WTC11 (cell line): ENCODE results near the gene WDR59.

Experiments used
- CREM ChIP-seq: sonication (generic); formaldehyde crosslinking; IDR thresholded peaks from 2 replicates; pipeline ENCODE4 v1.8.1; 2022; ENCODE audit warnings: mild to moderate bottlenecking, missing genetic modification reagents, moderate library complexity
- CTCF ChIP-seq: fragments of 200-600 bp; IDR thresholded peaks from 2 replicates; pipeline ENCODE4 v1.8.0; 2022; ENCODE audit warnings: antibody characterized with exemption
- ESRRA ChIP-seq: sonication (generic); formaldehyde crosslinking; IDR thresholded peaks from 2 replicates; pipeline ENCODE4 v1.8.1; 2022; ENCODE audit warnings: mild to moderate bottlenecking, missing genetic modification reagents, borderline replicate concordance
- FOXK1 ChIP-seq: sonication (generic); formaldehyde crosslinking; IDR thresholded peaks from 2 replicates; pipeline ENCODE4 v1.8.0; 2022; ENCODE audit warnings: mild to moderate bottlenecking, moderate library complexity, missing genetic modification reagents
- GABPB1 ChIP-seq: sonication (generic); formaldehyde crosslinking; IDR thresholded peaks from 2 replicates; pipeline ENCODE4 v1.8.1; 2023; ENCODE audit warnings: mild to moderate bottlenecking, missing genetic modification reagents
- HMGXB4 ChIP-seq: sonication (generic); formaldehyde crosslinking; IDR thresholded peaks from 2 replicates; pipeline ENCODE4 v1.8.1; 2023; ENCODE audit warnings: mild to moderate bottlenecking, moderate library complexity, missing genetic modification reagents
- MAX ChIP-seq: sonication (generic); formaldehyde crosslinking; IDR thresholded peaks from 2 replicates; pipeline ENCODE4 v1.8.0; 2022; ENCODE audit warnings: mild to moderate bottlenecking, missing genetic modification reagents
- NR3C1 ChIP-seq: sonication (generic); formaldehyde crosslinking; conservative IDR thresholded peaks from 2 replicates; pipeline ENCODE4 v1.8.1; 2023; ENCODE audit warnings: low read depth, mild to moderate bottlenecking, missing genetic modification reagents
- OVOL2 ChIP-seq: fragments of 250-450 bp; sonication (Bioruptor Pico); IDR thresholded peaks from 2 replicates; pipeline ENCODE4 v1.9.0; 2021; ENCODE audit warnings: mild to moderate bottlenecking, borderline replicate concordance
- SMAD3 ChIP-seq: sonication (generic); formaldehyde crosslinking; IDR thresholded peaks from 2 replicates; pipeline ENCODE4 v1.8.0; 2022; ENCODE audit warnings: missing genetic modification reagents, mild to moderate bottlenecking, borderline replicate concordance
- USF2 ChIP-seq: sonication (generic); formaldehyde crosslinking; IDR thresholded peaks from 2 replicates; pipeline ENCODE4 v1.8.1; 2023; ENCODE audit warnings: mild to moderate bottlenecking, missing genetic modification reagents, moderate library complexity
- TF ChIP-seq, protein P1 (sequence below): sonication (generic); formaldehyde crosslinking; IDR thresholded peaks from 2 replicates; pipeline ENCODE4 v1.8.0; 2022; ENCODE audit warnings: missing genetic modification reagents
- TF ChIP-seq, protein P2 (sequence below): sonication (generic); formaldehyde crosslinking; IDR thresholded peaks from 2 replicates; pipeline ENCODE4 v1.8.0; 2022; ENCODE audit warnings: mild to moderate bottlenecking, missing genetic modification reagents
- TF ChIP-seq, protein P3 (sequence below): fragments of 250-450 bp; sonication (Bioruptor Pico); IDR thresholded peaks from 2 replicates; pipeline ENCODE4 v1.8.0; 2021; ENCODE audit warnings: mild to moderate bottlenecking

DNA sequence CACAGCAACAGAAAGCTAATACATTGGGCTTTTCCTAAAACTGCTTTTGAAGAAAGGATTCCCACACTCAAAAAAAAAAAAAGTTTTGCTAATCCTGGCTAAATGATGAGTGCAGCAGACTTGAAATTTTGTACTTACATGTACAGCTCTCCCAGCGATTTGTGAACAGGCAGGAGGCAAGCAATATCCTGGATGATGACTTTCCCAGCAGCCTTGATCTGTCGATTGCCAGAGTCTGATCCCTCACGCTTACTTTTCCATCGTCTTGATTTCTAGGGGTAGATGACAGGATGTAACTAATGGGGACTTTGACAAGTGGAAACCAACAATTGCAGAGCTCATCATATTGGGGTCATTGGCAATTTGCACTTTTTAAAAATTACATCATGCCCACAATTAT lies 91.4 kb downstream of the WDR59 start:
- no peak for TF ChIP-seq MAX (CRISPR knock-in tag)
- no peak for TF ChIP-seq ESRRA (CRISPR knock-in tag)
- TF ChIP-seq CTCF: no peak
- TF ChIP-seq GABPB1: no peak
- TF ChIP-seq, protein P1, sequence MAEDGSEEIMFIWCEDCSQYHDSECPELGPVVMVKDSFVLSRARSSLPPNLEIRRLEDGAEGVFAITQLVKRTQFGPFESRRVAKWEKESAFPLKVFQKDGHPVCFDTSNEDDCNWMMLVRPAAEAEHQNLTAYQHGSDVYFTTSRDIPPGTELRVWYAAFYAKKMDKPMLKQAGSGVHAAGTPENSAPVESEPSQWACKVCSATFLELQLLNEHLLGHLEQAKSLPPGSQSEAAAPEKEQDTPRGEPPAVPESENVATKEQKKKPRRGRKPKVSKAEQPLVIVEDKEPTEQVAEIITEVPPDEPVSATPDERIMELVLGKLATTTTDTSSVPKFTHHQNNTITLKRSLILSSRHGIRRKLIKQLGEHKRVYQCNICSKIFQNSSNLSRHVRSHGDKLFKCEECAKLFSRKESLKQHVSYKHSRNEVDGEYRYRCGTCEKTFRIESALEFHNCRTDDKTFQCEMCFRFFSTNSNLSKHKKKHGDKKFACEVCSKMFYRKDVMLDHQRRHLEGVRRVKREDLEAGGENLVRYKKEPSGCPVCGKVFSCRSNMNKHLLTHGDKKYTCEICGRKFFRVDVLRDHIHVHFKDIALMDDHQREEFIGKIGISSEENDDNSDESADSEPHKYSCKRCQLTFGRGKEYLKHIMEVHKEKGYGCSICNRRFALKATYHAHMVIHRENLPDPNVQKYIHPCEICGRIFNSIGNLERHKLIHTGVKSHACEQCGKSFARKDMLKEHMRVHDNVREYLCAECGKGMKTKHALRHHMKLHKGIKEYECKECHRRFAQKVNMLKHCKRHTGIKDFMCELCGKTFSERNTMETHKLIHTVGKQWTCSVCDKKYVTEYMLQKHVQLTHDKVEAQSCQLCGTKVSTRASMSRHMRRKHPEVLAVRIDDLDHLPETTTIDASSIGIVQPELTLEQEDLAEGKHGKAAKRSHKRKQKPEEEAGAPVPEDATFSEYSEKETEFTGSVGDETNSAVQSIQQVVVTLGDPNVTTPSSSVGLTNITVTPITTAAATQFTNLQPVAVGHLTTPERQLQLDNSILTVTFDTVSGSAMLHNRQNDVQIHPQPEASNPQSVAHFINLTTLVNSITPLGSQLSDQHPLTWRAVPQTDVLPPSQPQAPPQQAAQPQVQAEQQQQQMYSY (CRISPR knock-in tag): no peak
- no peak for TF ChIP-seq SMAD3 (CRISPR knock-in tag)
- no peak for TF ChIP-seq CREM (CRISPR knock-in tag)
- TF ChIP-seq, protein P2, sequence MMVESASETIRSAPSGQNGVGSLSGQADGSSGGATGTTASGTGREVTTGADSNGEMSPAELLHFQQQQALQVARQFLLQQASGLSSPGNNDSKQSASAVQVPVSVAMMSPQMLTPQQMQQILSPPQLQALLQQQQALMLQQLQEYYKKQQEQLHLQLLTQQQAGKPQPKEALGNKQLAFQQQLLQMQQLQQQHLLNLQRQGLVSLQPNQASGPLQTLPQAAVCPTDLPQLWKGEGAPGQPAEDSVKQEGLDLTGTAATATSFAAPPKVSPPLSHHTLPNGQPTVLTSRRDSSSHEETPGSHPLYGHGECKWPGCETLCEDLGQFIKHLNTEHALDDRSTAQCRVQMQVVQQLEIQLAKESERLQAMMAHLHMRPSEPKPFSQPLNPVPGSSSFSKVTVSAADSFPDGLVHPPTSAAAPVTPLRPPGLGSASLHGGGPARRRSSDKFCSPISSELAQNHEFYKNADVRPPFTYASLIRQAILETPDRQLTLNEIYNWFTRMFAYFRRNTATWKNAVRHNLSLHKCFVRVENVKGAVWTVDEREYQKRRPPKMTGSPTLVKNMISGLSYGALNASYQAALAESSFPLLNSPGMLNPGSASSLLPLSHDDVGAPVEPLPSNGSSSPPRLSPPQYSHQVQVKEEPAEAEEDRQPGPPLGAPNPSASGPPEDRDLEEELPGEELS (CRISPR knock-in tag): no peak
- no peak for TF ChIP-seq NR3C1 (CRISPR knock-in tag)
- TF ChIP-seq OVOL2 (CRISPR knock-in tag): no peak
- TF ChIP-seq, protein P3, sequence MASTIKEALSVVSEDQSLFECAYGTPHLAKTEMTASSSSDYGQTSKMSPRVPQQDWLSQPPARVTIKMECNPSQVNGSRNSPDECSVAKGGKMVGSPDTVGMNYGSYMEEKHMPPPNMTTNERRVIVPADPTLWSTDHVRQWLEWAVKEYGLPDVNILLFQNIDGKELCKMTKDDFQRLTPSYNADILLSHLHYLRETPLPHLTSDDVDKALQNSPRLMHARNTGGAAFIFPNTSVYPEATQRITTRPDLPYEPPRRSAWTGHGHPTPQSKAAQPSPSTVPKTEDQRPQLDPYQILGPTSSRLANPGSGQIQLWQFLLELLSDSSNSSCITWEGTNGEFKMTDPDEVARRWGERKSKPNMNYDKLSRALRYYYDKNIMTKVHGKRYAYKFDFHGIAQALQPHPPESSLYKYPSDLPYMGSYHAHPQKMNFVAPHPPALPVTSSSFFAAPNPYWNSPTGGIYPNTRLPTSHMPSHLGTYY (CRISPR knock-in tag): no peak
- TF ChIP-seq HMGXB4 (CRISPR knock-in tag): no peak
- TF ChIP-seq FOXK1 (CRISPR knock-in tag): no peak
- TF ChIP-seq USF2 (CRISPR knock-in tag): no peak
